Mucosa of rectum (tissue), 2 donors: ENCODE measurements around the gene DDX1.

Experiments
- H3K27ac ChIP-seq, 2 donors: one replicate each; pipeline ENCODE4 v1.7.0; 2013; ENCODE audit warnings: inconsistent platforms in 2 of 2, low read depth in 2 of 2, low read length in 2 of 2
- H3K27me3 ChIP-seq, 2 donors: one replicate each; pipeline ENCODE4 v1.7.0; 2013; ENCODE audit warnings: low read length in 2 of 2; ENCODE audit not compliant: control insufficient read depth in 2 of 2, insufficient read depth in 2 of 2
- H3K36me3 ChIP-seq, 2 donors: one replicate each; pipeline ENCODE4 v1.7.0; 2013; ENCODE audit warnings: low read length in 2 of 2; ENCODE audit not compliant: control insufficient read depth in 2 of 2, insufficient read depth in 2 of 2
- H3K4me1 ChIP-seq, 2 donors: one replicate each; pipeline ENCODE4 v1.7.0; 2013; ENCODE audit warnings: low read length in 2 of 2, mild to moderate bottlenecking in 1 of 2; ENCODE audit not compliant: control insufficient read depth in 2 of 2, insufficient read depth in 2 of 2
- H3K4me3 ChIP-seq, 2 donors: one replicate each; pipeline ENCODE4 v1.7.0; 2013; ENCODE audit warnings: low read length in 2 of 2
- H3K9ac ChIP-seq, 2 donors: one replicate each; pipeline ENCODE4 v1.7.0; 2013; ENCODE audit warnings: low read length in 2 of 2, low read depth in 1 of 2, mild to moderate bottlenecking in 1 of 2
- H3K9me3 ChIP-seq, 2 donors: one replicate each; pipeline ENCODE4 v1.7.0; 2013; ENCODE audit warnings: low read length in 2 of 2; ENCODE audit not compliant: control insufficient read depth in 2 of 2
- donor health status: healthy.
- donor health status: Normal muscosa, but diverticular disease.

Gene DDX1

DNA sequence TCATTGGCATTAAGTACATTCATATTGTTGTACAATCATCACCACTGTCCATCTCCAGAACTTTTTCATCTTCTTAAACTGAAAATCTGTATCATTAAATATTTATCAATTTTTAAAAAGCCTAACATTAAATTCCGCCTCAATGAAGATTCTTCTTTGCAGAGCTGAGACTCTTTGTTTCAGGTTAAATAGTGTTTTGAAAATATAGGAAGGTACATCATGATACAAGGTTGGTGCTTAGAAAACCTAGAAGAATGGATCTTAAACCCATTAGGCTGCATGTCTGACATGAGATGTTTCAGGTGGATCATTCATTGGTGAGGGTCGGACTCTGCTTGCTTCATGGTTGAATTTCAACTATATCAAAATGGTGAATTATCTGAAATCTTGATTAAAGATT lies 30.5 kb downstream of the DDX1 start:
- Histone ChIP-seq H3K36me3 (peaks cover 65 to 66% of the 10 kb centered on the region in 2 donors), H3K9ac (no peak overlapping the region)

DNA sequence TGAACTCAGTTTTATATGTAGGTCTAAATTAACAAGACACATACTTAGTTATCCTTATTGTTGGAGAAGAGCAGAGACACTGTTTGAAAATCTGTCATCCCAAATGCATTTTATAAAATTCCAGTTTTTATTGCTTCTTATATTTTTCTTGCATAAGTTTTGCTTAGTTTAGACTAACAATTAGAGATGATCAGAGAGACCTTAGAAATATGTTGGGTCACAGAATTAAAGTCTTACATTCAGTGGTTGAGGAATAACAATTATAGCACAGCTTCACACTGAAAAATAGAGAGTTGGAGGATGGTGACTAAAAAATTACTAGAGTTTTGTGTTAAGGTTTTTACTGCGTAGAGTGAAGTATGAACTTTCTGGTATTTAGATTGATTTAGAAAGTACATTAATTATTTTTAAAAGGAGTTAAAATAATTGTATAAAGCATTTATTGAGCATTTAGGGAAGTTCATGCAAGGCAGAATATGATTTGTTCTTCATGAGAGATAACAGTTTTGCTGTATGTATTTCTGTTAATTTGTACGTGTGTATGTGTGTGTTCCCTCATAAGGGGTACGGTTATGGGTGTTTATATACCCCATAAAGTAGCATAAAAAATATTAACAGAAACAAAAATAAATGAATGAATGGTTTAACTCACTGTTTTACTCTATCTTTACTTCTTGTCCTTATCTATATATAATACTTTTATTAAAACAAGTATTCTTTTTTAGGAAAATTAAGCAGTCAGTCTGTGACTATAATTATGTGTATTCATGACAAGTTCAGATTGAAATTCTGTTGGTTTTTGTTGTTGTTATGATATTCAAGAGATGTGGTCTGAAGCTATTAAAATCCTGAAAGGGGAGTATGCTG lies 31.2 kb downstream of the DDX1 start:
- Histone ChIP-seq H3K36me3 (peaks cover 67 to 72% of the 10 kb centered on the region in 2 donors), H3K4me1 (no peaks in the 10 kb centered on the region), H3K27ac (no peak overlapping the region), H3K9me3 (no peaks in the 10 kb centered on the region), H3K9ac (no peak overlapping the region), H3K4me3 (no peak overlapping the region), H3K27me3 (no peaks in the 10 kb centered on the region)

More for the DNA sequence above, 30.5 kb downstream of the DDX1 start:
- no peak overlapping the region for H3K4me3 ChIP-seq
- no peaks in the 10 kb centered on the region for H3K27me3 ChIP-seq
- no peak overlapping the region for H3K27ac ChIP-seq
- no peaks in the 10 kb centered on the region for H3K4me1 ChIP-seq
- H3K9me3 ChIP-seq, result no peaks in the 10 kb centered on the region

DNA sequence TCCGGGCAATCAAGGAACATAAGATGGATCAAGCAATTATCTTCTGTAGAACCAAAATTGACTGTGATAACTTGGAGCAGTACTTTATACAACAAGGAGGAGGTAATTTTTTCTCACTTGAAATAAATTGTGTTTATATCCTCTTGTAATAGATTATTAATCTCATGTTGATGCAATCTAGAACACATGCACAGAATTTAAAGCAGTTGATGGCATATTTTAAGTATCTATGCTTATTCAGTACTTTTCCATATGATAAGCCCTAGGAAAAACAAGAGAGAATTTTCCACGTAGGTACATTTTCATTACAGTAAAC lies 31.8 kb downstream of the DDX1 start:
- no peaks in the 10 kb centered on the region for H3K9me3 ChIP-seq
- H3K9ac ChIP-seq, result no peak overlapping the region
- H3K4me3 ChIP-seq, result no peak overlapping the region
- H3K4me1 ChIP-seq, result no peaks in the 10 kb centered on the region
- H3K36me3 ChIP-seq, result peaks cover 64 to 69% of the 10 kb centered on the region in 2 donors
- no peaks in the 10 kb centered on the region for H3K27me3 ChIP-seq
- no peak overlapping the region for H3K27ac ChIP-seq

DNA sequence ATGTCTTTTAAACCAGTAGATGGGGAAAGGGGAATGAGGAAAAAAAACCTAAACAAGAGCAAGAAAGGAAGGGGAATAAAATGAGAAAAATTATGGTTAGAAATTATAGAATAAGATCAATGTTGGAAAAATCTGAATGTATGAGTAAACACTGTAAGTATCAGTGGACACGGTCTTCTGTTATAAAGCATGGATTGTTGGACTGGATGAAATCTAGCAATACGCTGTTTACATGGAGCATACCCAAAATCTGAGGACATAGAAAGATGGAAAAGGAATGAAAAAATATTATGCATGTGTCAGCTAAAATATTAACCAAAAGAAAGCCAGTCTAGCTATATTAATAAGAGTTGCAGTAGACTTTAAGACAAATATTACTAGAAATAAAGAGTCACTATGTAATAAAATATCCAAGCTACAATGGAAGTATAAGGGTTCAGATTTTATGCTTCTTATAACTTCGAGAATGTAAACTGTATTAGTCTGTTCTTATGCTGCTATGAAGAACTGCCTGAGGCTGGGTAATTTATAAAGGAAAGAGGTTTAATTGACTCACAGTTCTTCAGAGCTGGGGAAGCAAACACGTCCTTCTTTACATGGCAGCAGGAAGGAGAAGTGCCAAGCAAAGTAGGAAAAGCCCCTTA lies 32.4 kb downstream of the DDX1 start:
- H3K27me3 ChIP-seq, result no peaks in the 10 kb centered on the region
- no peak overlapping the region for H3K9ac ChIP-seq
- H3K9me3 ChIP-seq, result no peaks in the 10 kb centered on the region
- no peaks in the 10 kb centered on the region for H3K4me1 ChIP-seq
- no peak overlapping the region for H3K27ac ChIP-seq
- no peak overlapping the region for H3K4me3 ChIP-seq
- H3K36me3 ChIP-seq, result peaks cover 62 to 66% of the 10 kb centered on the region in 2 donors

DNA sequence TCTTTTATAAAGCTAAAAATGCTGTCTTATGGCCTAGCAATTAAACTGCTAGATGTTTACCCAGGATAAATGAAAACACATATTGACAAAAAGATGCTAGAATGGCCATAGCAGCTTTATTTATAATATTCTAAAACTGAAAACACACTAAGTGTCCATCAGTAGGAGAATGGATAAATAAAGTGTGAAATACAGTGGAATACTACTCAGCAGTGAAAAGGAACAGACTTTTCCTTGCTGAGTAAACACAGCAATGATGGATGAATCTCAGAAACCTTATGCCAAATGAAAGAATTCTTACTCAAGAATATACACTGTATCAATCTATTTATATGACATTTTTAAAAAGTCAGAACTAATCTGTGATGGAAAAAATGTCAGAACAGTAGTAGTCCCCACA lies 33.2 kb downstream of the DDX1 start:
- Histone ChIP-seq H3K9me3 (no peaks in the 10 kb centered on the region), H3K4me3 (no peak overlapping the region), H3K36me3 (peaks cover 64 to 66% of the 10 kb centered on the region in 2 donors), H3K9ac (no peak overlapping the region), H3K27ac (no peak overlapping the region), H3K27me3 (no peaks in the 10 kb centered on the region), H3K4me1 (no peaks in the 10 kb centered on the region)

DNA sequence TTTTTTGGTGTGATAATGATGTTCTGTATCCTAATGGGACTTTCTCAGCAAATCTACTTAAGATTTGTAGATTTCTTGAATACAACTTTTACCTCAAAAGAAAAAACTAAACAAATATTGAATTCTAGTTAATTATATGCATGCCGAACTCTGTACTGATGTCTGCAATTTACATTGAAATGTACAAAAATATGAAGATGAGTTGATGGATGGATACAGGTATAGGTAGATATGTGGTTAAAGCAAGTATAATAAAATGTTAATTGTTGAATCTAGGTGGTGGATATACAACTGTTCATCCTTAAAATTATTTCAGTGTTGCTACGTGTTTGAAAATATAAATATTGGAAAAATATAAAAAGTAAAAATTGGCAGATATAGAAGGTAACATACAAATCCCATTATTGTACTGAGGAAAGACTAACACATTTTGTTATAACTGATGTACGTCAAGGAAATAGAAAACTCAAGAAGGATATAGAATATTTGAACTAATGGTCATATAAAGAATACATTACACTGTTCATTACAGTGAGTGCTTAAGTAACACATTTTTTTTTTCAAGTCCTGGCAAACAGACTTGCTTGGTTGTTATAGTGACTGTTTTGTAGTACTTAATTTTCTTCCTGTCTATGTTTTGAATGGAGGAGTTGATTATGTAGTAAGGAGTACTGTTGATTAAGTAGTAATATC lies 33.8 kb downstream of the DDX1 start:
- no peak overlapping the region for H3K9ac ChIP-seq
- H3K4me3 ChIP-seq, result no peak overlapping the region
- H3K36me3 ChIP-seq, result peaks cover 64 to 66% of the 10 kb centered on the region in 2 donors
- H3K27me3 ChIP-seq, result no peaks in the 10 kb centered on the region
- H3K4me1 ChIP-seq, result no peaks in the 10 kb centered on the region
- no peak overlapping the region for H3K27ac ChIP-seq
- no peaks in the 10 kb centered on the region for H3K9me3 ChIP-seq

DNA sequence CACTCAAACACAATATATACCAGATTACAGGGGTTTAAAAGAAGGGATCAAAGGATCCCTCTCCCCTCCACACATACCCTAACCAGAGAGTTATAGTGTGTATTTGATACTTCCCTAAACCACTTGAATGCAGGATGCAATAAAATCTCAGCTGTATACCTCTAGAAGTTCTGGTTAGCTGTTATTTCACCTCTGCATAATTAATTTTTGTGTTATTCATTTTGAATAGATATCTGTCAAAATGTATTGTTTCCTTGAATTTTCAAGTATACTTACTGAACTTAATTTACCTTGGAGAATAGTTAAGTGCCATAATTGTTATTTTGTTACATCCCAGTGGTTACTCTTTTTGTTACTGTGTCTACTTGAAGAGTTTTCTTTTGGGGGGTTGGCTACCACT lies 34.5 kb downstream of the DDX1 start:
- H3K36me3 ChIP-seq, result peaks cover 66 to 69% of the 10 kb centered on the region in 2 donors
- H3K9ac ChIP-seq, result no peak overlapping the region
- no peaks in the 10 kb centered on the region for H3K27me3 ChIP-seq
- no peaks in the 10 kb centered on the region for H3K9me3 ChIP-seq
- H3K27ac ChIP-seq, result no peak overlapping the region
- H3K4me1 ChIP-seq, result no peaks in the 10 kb centered on the region
- no peak overlapping the region for H3K4me3 ChIP-seq

DNA sequence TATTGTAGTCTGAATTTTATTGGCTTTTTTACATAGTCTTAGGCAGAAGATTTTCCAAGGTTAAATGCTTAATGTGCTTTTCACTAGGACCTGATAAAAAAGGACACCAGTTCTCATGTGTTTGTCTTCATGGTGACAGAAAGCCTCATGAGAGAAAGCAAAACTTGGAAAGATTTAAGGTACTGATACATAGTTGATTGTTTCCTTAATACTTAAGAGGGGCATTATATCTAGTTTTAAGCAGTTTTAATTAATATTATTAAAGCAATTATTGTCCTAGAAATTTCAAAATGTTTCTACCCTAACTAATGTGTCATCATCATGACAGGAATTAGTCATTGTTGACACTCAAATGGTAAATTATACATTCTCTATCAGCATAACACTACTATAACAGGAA lies 35.3 kb downstream of the DDX1 start:
- no peaks in the 10 kb centered on the region for H3K9me3 ChIP-seq
- H3K36me3 ChIP-seq, result peaks cover 75% of the 10 kb centered on the region in 2 donors
- H3K27ac ChIP-seq, result no peak overlapping the region
- H3K4me1 ChIP-seq, result no peaks in the 10 kb centered on the region
- no peak overlapping the region for H3K9ac ChIP-seq
- no peak overlapping the region for H3K4me3 ChIP-seq
- H3K27me3 ChIP-seq, result no peaks in the 10 kb centered on the region

DNA sequence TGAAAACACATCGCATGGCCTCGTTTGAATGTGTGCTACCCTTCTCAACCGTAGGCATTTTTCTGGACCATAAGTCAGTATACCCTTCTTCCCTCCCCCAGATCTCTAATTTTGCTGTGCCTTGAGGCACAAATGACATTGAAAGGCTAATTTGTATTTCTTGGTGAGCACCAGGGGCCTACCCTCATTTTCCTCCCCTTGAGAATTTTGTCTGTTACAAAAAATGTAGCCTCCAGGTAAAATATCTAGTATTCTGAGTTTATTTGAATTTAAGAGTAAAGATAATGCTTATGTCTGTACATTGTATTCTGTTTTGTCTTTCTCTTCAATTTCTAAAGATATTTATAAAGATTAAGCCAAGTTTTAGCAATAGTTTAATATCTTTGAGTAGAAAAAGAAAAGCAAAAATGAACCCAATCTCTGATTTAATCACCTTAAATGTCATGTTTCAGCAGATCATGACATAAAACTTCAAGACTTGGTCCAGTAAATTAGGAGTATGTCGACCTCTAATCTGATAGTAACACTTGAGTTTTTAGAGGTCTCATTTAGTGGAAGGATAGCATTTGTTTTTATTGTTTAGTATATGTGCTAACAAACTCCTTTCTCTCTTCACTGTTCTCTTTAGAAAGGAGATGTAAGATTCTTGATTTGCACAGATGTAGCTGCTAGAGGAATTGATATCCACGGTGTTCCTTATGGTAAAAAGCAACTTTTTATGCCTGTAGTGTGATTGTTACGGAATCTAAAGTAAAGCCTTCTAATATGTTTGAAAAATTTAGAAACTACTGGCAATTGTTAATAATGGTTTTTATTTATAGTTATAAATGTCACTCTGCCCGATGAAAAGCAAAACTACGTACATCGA lies 36.4 kb downstream of the DDX1 start:
- Histone ChIP-seq H3K4me1 (no peaks in the 10 kb centered on the region), H3K36me3 (peaks cover 75% of the 10 kb centered on the region in 2 donors), H3K9me3 (no peaks in the 10 kb centered on the region), H3K9ac (no peak overlapping the region), H3K4me3 (no peak overlapping the region), H3K27me3 (no peaks in the 10 kb centered on the region), H3K27ac (no peak overlapping the region)
